GM23248 (cell line): ENCODE measurements around the gene ZNF622.

Experiments used
- EZH2 ChIP-seq: fragments of 200-600 bp; sonication (generic); IDR thresholded peaks from 2 replicates; pipeline ENCODE4 v1.6.1; 2018; ENCODE audit warnings: antibody characterized with exemption, mild to moderate bottlenecking; ENCODE audit not compliant: insufficient read depth, poor library complexity, severe bottlenecking
- EZH2phosphoT487 ChIP-seq: fragments of 200-600 bp; sonication (generic); IDR thresholded peaks from 2 replicates; pipeline ENCODE4 v1.6.1; 2018; ENCODE audit warnings: antibody characterized with exemption, moderate library complexity, mild to moderate bottlenecking, low read depth; ENCODE audit not compliant: insufficient read depth

DNA sequence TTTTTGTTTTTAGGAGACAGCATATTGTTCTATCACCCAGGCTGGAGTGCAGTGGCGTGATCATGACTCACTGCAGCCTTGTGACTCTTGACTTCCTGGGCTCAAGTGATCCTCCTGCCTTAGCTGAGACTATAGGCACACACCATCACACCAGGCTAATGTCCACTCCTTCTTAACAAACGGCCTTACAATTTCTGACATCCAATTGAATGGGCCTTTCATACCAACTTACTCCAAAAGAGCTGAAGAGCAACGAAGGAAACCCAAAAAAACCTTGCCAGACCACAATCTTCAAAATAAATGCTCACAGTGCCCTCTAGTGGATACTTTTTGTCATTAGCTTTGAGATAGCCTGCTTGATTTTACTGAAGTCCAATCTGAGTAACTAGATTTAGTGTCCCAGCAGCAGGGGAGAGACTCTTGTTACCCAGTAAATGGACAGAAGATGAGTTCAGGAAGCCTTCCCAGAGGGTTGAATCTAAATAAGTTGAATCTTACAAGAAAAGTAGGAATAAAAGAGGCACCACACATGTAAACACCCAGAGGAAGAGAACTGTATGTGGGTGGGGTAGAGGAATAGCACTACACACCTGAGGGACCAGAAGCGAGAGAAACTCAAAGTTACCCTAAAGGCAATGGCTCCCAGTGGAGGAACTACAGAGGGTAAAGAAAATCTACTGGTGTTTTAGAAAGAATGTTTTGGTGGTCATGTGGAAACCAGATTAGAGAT is 9.3 kb downstream of the ZNF622 start:
- TF ChIP-seq EZH2 (no peak), EZH2phosphoT487 (no peak)
